Fibroblast of lung (primary cell): ENCODE data around the gene SPNS3. TPM values are rescaled to one million over a fixed set of nuclear protein-coding genes. Genes with fewer than 3 reads are reported as not detected.

Experiments used
- DNase-seq, 2 donors: peaks; one replicate each; pipeline versions ENCODE4 v3.0.0 to v3.0.0-alpha.2; 2010; ENCODE audit warnings: low read depth in 2 of 2
- H2AFZ ChIP-seq: 2 replicates; pipeline ENCODE4 v1.5.1; 2012; ENCODE audit warnings: low read length, control low read depth, inconsistent platforms
- H3K27ac ChIP-seq: 2 replicates; pipeline ENCODE4 v1.5.1; 2011; ENCODE audit warnings: low read length, control low read depth; ENCODE audit not compliant: insufficient read depth
- H3K27me3 ChIP-seq: 2 replicates; pipeline ENCODE4 v1.5.1; 2011; ENCODE audit warnings: mild to moderate bottlenecking, low read length; ENCODE audit not compliant: control insufficient read depth, insufficient read depth
- H3K36me3 ChIP-seq: 2 replicates; pipeline ENCODE4 v1.5.1; 2011; ENCODE audit warnings: low read length; ENCODE audit not compliant: control insufficient read depth, insufficient read depth
- H3K4me1 ChIP-seq: 2 replicates; pipeline ENCODE4 v1.5.1; 2011; ENCODE audit warnings: low read length; ENCODE audit not compliant: control insufficient read depth, insufficient read depth; ENCODE audit errors: extremely low read depth
- H3K4me2 ChIP-seq: 2 replicates; pipeline ENCODE4 v1.5.1; 2011; ENCODE audit warnings: low read length, control low read depth; ENCODE audit not compliant: insufficient read depth; ENCODE audit errors: extremely low read depth
- H3K4me3 ChIP-seq, 4 experiments: fragments of 200-600 bp in 1 of 4; sonication (generic) in 1 of 4; replicated peaks in 1 of 4; 2 replicates each; pipeline ENCODE4 v1.5.1; 2011 to 2016; ENCODE audit warnings: low read length in 4 of 4, low read depth in 3 of 4, mild to moderate bottlenecking in 3 of 4, control low read depth in 2 of 4, inconsistent platforms in 1 of 4, mixed read lengths in 1 of 4; ENCODE audit not compliant: insufficient read depth in 1 of 4; ENCODE audit errors: control extremely low read depth in 1 of 4
- H3K79me2 ChIP-seq: 2 replicates; pipeline ENCODE4 v1.5.1; 2012; ENCODE audit warnings: mild to moderate bottlenecking, low read length, inconsistent platforms; ENCODE audit not compliant: control insufficient read depth, insufficient read depth
- H3K9ac ChIP-seq: 2 replicates; pipeline ENCODE4 v1.5.1; 2011; ENCODE audit warnings: mild to moderate bottlenecking, low read length, control low read depth; ENCODE audit not compliant: insufficient read depth
- H3K9me3 ChIP-seq: 2 replicates; pipeline ENCODE4 v1.5.1; 2012; ENCODE audit warnings: low read depth, low read length; ENCODE audit not compliant: control insufficient read depth, insufficient read depth
- H4K20me1 ChIP-seq: 2 replicates; pipeline ENCODE4 v1.5.1; 2011; ENCODE audit warnings: low read length; ENCODE audit not compliant: control insufficient read depth, insufficient read depth; ENCODE audit errors: extremely low read depth
- EZH2 ChIP-seq: IDR thresholded peaks from 2 replicates; pipeline ENCODE4 v1.5.1; 2012; ENCODE audit warnings: low read length, control low read depth, mild to moderate bottlenecking; ENCODE audit errors: missing control alignments
- polyA plus RNA-seq, 2 donors: library from polyadenylated mRNA; depleted of rRNA in 1 of 2; stranded (reverse) in 1 of 2; unstranded in 1 of 2; fragments of >200 nt; gene quantifications; 2 replicates each; pipeline ENCODE4 v1.2.1, GENCODE V29; 2011 to 2012; ENCODE audit warnings: missing spikeins in 1 of 2
- total RNA-seq: library from RNA; depleted of rRNA; stranded (reverse); fragments of >200 nt; gene quantifications from 2 replicates; pipeline ENCODE4 v1.2.1, GENCODE V29; 2014
- TF ChIP-seq, protein P1 (sequence below), 2 donors: IDR thresholded peaks in 1 of 2; conservative IDR thresholded peaks in 1 of 2; 1 replicate in 1 of 2; 2 replicates in 1 of 2; pipeline ENCODE4 v1.5.1; 2011 to 2012; ENCODE audit warnings: low read length in 2 of 2, control low read depth in 1 of 2, inconsistent platforms in 1 of 2, low read depth in 1 of 2, mild to moderate bottlenecking in 1 of 2

Gene SPNS3
- total and polyA plus RNA-seq, 2 donors (not counting 1 experiment from before 2014, with no cell fraction given), result not detected

DNA sequence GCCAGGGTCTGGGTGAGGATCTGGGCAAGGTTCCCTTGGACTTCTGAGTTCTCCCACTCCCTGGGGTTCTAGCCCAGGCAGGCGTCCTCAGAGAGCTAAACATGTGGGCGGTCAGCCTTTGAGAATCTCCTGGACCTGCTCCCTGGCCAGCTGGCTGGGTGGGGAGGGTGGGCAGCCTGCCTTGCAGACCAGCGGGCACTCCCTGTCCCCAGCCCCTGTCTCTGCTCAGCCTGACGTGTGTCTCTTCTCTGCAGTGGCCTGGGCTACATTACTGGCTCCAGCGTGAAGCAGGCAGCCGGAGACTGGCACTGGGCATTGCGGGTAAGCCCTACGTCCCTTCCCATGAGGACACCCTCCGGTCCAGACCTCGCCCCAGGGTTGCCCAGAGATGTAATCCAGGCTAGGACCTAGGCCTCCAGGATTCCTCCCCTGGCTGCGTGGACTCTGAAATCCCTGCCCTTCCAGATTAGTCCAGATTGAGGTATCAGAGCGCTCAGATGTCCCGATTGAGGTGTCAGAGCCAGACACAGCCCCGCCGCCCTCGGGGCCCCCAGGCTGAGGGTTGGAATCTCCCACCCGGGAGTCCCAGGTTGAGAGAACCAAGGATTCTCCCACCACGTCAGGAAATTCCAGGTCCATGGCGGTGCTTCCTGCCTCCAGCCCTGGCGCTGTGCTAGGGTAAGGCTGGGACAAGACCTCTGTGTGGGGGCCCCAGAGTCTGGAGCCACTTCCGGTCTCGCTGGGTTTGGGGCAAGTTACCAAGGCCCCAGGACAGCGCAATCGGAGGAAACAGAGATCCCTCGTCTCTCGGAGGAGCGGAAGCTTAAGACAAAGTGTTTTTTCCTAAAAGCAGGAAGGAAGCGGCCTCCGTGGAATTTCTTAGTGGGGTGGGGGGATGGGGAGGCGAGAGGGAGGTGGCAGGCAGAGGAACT lies 97.3 kb downstream of the SPNS3 start:
- H3K4me1 ChIP-seq, result no peaks in the 10 kb centered on the region
- H3K27me3 ChIP-seq, result peaks cover 6% of the 10 kb centered on the region
- no peak for TF ChIP-seq EZH2
- TF ChIP-seq, protein P1, sequence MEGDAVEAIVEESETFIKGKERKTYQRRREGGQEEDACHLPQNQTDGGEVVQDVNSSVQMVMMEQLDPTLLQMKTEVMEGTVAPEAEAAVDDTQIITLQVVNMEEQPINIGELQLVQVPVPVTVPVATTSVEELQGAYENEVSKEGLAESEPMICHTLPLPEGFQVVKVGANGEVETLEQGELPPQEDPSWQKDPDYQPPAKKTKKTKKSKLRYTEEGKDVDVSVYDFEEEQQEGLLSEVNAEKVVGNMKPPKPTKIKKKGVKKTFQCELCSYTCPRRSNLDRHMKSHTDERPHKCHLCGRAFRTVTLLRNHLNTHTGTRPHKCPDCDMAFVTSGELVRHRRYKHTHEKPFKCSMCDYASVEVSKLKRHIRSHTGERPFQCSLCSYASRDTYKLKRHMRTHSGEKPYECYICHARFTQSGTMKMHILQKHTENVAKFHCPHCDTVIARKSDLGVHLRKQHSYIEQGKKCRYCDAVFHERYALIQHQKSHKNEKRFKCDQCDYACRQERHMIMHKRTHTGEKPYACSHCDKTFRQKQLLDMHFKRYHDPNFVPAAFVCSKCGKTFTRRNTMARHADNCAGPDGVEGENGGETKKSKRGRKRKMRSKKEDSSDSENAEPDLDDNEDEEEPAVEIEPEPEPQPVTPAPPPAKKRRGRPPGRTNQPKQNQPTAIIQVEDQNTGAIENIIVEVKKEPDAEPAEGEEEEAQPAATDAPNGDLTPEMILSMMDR (conservative IDR thresholded peaks at IDR 0.05 in 1 of 2, IDR thresholded peaks at IDR 0.05 in 1 of 2; ENCODE audit: low read depth in 1 of 2, low read length in 2 of 2), result no peak
- H4K20me1 ChIP-seq, result no peaks in the 10 kb centered on the region
- no peak for DNase-seq
- H3K9ac ChIP-seq, result no peak overlapping the region
- no peak overlapping the region for H2AFZ ChIP-seq
- no peak overlapping the region for H3K4me2 ChIP-seq
- H3K4me3 ChIP-seq, result no peak overlapping the region
- no peak overlapping the region for H3K27ac ChIP-seq
- H3K36me3 ChIP-seq, result no peaks in the 10 kb centered on the region
- H3K79me2 ChIP-seq, result no peaks in the 10 kb centered on the region
- H3K9me3 ChIP-seq, result no peaks in the 10 kb centered on the region

DNA sequence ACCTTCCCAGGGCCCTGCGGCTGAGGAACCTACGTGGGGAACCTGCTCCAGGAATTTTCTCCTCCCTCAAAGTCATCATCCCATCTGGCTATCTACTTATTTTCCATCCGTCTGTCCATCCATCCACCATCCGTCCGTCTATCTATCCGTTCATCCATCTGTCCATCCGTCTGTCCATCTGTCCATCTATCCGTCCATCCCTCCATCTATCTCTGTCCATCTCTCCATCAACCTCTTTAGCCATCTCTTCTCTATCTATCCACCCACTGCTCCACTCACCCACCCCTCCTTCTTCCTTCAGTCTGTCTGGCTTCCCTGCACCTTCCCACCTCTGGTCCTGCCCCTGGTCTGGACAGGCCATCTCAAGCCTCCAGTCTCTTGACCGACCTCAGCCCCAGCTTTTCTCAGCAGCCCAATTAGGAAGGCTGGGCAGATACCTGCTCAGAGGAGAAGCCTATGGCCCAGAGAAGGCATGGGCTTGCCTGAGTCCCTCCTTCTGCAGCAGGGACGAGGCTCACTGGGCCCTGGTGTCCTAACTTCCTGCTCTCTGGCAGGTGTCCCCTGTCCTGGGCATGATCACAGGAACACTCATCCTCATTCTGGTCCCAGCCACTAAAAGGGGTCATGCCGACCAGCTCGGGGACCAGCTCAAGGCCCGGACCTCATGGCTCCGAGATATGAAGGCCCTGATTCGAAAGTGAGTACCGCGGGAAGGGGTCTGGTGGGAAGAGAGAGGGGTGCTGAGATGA lies 98.4 kb downstream of the SPNS3 start:
- Histone ChIP-seq H3K36me3 (no peaks in the 10 kb centered on the region), H3K4me2 (no peak overlapping the region)

More for the DNA sequence above, 98.4 kb downstream of the SPNS3 start:
- Histone ChIP-seq H3K4me3 (no peak overlapping the region), H4K20me1 (no peaks in the 10 kb centered on the region), H3K79me2 (no peaks in the 10 kb centered on the region), H3K9ac (no peak overlapping the region), H3K27ac (no peak overlapping the region), H3K27me3 (no peaks in the 10 kb centered on the region), H2AFZ (no peak overlapping the region), H3K4me1 (no peaks in the 10 kb centered on the region), H3K9me3 (no peaks in the 10 kb centered on the region)
- DNase-seq, result no peak
- TF ChIP-seq, protein P1 (conservative IDR thresholded peaks at IDR 0.05 in 1 of 2, IDR thresholded peaks at IDR 0.05 in 1 of 2; ENCODE audit: low read depth in 1 of 2, low read length in 2 of 2), result no peak
- no peak for TF ChIP-seq EZH2
